NCI-H82 treated with DMSO at 0.1 percent for 48 hours (cell line): ENCODE data around the gene DCP1B.

Source experiments
- DNase-seq: peaks from one replicate; lab custom pipeline; 2025; ENCODE audit not compliant: unreplicated experiment; lab: John Stamatoyannopoulos, UW

The DCP1B gene

DNA sequence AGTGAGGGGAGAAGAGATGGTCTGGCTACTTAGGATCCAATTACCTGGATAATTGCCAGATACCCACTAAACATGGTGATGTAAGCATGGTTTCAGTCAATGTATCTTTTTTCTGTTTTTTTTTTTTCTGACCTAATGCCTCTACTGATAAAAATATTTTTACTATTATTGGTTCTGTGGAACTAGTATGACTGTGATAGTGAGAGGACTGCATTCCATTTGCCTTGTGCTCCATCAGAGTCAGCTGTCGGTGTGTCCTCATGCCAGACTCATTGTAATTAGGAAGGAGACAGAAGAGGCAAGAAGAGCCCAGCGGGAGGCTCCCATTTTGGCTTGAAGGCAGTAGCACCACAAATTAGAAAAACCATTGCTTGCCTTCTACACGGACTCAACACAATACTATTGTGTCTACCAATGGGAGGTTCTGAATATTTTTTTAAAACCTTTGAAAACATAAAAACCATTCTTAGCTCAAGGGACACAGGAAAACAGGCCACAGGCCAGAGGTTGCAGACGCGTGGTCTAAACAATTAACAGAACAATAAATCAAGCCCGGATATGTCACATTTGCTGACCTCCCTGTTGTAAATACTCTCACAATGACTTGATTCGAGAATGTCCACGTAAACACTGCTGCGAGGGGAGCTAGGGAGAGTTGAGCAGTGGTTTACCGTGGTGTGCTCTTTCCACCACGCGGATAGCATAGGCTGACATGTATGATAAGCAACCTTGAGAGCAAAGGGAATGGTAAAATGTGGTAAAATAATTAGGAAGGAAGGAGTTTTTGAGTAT, 13.5 kb upstream of the DCP1B start:
- no peak for DNase-seq

DNA sequence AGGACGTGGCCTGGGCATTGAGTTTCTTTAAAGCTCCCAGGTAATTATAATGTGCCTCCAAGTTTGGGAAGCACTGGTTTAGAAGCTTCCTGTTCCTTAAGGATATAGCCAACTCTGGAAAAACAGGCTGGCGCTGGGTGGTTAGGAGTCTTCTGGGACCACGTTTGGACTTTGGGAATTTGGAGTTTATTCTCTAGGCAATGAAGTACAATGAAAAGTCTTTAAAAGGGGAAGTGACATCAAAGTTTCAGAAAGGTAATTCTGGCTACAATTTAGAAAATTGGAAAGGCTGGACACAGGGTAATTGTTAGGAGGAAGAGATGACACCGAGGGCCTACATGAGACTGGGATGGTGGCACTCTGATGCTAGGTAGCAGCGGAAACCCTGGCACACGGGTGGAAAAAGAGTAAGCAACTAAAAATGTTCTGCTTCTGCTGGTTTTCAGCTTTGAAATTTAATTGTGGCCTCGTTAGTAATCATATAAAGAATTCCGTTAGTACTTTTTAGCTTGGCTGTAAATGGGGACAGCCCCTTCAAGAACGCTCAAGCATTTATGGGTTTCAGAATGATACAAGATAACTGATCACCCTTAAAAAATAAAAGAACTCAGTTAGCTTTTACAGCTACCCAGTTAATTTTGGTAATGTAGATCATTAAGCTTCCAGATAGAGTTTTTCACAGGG, 12.7 kb upstream of the DCP1B start:
- no peak for DNase-seq

DNA sequence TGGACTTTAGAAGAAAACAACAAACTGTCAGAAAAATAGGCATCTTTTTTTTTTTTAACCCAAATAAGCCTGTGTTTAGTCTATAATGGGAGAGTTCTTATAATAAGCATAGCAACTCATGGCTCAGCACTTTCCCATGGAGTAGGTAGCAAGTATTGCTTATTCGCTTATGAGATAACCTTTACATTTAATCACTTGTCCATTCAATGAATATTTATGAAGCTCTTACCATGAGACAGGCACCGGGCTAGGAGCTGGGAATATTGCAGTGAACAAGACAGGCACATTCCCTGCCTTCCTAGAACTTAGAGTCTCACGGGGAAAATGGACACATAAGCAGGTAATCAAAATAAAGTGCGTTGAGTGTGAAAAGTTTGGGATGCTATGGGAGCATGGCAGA, 10.0 kb upstream of the DCP1B start:
- DNase-seq, result no peak

DNA sequence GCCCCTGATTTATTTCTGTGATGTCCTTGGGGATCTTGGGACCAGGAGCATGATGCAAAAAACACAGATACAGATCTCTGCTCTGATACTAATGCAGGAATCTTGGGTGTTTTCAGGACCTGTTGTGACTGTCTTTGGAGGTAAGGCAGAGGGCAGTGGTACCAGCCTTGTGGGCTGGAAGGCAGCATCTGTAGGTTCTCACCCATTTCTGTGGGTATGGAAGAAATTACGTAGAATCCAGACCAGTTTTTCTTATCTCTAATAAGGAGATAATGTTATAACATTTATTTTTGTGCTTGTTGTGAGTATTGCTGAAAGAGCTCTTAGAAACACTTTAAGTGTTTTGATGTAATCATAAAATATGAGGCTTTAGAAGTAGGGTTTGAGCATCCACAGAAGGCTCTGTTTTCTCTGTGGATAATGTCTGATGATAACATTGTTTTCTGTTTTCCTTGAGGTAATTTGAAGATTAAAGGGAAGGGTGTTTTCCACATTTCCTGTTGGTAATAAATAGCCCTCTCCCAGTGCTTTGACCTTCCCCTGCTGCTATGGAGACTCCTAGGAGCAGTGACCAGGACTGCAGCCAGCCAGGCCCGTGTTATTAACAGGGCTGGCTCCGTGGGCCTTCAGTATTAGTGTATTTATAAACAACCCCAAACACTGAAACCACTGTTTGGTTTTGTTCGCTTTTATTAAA, 9.4 kb upstream of the DCP1B start:
- no peak for DNase-seq

DNA sequence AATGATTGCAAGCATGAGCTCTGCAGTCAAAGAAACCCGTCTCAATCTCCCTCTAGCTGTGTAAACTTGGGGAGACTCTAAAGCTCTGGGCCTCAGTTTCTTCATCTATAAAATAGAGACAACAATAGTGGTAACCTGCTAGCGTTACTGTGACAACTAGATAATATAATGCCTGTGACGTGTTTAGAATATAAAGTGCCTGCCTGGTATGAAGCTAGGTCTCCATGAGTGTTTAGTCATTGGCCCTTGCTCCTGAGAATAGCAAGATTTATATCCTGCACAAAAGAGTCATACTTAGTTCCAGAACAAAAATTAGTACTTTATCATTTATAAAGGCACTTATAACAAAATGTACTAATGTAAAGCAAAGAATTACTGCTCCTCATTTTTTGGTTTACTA, 8.8 kb upstream of the DCP1B start:
- no peak for DNase-seq

DNA sequence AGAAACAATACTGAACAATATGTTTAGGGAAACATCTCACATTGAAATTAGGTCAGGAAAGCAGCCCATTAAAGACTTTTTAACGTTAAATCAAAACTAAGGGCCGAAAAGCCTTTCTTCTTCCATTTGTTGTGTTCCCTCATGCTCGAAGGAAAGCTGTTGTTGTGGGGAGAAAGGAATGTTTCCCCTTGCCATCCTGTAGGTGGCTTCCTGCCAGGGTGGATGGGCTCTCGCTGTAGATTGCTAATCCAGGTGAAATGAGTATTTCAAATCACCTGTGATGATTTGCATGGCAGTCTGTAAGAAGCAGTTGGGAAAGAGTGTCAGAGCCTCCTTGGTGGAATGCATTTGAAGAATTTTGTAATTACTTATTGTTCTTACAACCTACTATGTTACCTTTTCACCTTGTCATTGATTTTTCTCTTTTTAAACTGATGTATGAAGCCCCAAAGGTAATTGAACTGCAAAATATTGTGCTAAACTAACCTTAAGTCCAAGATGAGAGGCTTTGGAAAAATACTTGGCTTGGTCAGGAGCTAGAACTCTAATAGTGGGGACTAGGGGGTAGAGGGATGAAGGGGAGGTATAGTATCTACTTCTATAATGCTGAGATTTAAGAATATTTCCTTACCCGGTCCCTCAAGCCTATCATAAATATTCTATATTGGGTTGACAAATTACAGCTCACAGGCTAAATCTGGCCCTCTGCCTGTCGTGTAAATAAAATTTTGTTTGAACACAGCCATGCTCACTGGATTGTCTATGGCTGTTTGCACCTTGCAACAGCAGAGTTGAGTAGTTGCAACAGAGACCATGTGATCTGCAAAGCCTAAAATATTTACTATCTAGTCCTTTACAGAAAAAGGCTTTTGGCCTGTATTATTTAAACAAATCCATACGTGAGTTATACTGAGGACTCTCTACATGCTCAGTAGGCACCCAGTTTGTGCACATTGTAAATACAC, 7.7 kb upstream of the DCP1B start:
- DNase-seq, result no peak

DNA sequence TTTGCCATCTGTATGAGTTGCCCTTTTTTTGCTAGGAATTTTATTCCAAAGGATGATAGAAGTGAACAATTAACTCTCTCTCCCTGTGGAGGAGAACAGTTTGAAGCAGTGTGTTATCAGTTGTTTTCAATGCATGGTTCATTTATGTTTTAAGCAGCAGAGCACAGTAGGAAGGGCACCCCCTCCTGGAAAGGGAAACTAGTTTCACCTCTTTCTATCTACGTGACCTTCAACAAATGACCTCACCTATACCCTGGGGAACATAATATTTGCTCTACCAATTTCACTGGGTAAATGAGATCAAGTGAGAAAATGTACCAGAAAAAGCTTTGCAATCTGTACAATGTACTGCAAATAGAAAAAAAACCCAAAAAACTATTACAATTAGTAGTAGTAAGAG, 5.4 kb upstream of the DCP1B start:
- DNase-seq, result no peak

DNA sequence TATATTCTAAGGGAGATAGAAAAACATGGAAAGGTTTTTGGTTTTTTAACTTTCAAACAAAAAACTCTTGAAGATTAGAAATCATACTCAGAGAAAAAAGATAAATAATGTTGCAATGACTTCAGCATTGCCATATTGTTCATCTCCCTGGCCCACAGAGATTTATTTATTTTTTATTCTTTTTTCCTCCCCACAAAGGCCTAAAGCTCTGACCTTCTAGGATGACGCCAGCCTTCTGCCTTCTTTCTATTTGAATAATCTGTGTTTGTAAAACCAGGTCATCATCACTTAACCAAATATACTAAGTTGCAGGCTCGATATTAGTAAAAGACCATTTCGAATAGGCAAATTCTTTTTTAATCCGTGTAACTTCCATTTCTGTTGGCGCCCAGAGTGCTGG, 4.4 kb upstream of the DCP1B start:
- no peak for DNase-seq

DNA sequence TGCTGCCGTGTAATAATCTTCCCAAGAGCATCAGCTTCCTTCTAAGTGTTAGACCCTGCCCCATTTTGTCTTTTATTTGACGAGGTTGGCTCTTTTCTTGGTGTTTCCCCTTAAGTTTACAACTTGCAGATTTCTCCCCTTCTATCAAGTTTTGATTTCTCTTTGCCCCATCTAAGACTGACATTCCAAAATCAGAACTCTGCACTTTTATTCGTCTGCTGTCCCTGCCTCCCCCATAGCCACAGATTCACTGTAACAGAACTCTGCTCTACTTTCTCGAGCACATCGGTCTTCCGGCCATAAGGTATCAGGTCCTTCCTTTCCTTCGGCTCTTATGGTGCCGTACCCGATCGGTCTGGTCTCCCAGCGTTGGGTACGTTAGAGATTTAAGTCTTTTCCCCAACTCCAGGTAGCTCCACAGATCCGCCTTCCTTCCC, 563 bp downstream of the DCP1B start:
- DNase-seq, result no peak

DNA sequence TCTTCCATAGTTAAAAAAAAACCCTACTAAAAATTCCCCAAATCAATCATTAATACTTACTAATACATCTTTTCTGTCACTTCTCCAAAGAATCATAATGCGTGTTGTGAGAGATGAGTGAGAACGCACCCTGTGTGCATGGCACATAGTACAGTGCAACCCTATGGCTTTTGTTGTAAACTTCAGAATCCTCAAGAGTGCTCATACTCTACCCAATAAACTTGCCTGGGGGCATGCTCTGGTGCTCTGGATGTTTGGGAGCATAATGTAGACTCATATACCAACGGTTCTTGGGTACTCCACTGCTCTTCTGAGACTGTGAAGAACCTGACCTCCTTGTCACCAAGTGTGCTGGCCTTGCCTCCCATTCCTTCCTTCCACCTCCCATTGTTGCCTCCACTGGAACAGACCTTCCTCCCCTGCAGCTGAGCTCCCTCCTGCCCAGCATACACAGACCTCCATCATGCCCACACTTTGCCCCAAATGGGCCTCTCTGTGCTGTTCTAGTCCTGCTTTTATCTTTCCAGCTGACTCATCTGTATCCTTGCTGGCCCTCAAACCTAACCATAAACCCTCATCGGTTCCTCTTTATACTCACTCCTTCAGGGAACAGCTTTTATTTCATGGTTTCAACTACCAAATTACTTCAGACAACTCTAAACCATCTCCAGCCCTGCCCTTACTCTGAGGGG, 8.9 kb downstream of the DCP1B start:
- DNase-seq, result no peak

DNA sequence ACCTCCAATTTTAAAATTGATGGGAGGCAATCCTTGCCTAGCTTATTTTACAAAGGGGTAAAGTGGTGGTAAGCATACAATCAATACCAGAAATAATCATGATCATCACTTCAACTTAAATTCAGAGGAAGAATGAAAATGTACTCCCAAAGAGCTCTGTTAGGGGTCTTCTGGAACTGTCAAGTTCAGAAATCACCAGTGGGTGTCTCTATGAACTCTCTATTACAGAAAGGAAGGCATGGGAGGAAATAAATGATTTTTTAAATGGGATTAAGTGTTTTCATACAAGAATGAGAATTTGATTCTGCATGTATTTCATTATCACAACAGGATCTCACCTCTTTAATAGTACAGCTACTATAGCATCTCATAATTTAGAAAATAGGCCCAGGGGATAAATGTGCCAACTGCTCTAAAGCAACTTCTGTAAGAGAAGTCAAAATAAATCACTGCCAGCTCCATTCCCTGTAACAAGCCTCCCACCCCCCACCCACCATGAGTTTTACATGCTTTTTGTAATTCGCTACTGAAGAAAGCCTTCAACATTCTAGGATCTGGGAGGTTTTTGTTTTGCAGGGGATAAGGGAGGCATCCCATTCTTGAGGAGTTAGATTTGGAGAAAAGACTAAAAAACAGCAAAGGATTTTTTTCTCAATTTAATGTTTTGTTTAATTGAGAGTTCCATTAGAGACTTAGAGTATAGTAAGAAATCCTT, 9.7 kb downstream of the DCP1B start:
- DNase-seq, result no peak

DNA sequence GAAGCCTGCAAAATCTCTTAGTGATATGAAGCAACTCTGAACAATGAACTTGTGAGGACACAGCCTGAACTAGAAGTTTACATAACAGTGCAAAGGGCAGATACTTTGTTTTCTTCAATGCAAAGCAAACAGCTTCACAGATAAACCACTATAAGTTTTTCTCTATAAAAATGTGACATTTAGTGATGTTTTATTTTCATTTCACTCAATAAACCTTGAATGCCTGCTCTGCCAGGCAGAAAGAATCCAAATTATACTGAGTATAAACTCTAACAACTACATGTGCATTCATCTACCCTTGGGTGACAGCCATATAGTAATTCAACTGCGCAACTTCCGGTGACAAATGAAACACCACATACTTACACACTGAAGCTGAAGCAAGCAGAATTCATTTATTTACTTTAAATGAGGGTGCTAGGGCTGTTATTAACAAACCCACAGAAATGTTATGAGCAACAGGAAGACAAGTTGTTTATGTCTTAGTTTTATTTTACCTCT, 10.3 kb downstream of the DCP1B start:
- DNase-seq, result no peak

DNA sequence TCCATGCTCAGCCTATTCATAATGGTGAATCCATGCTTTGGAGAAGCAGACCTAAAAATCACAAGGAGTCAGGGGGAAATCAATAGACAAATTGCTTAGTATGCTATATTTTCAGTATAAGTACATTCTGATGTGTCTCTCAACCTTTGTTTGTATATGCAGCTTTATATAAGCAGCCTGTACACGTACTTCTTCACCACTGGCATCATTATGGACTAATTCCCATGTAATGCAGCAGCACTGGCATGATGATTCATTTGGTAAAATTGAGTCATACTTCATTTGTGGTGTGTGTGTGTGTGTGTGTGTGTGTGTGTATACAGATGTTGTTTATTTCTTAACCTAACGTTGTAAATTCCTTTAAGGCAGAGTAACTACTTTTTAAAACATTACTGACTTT, 10.9 kb downstream of the DCP1B start:
- no peak for DNase-seq

DNA sequence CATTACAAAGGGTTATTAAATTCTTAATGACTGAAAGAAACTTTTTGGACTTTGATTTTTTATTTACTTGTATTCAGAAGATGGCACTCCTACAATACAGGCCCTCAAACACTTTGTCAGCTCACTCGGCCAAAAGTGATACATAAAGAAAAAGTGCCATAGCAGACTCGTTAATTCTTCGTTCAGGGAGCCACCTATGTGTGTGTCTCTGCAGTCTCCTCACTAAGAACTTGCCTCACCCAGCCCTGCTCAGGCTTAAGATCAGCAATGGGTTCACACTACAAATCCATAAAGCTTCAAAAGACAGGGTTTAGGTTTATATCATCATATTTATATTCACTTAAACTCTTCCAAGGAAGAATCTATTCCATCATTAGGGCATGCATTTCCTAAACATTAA, 11.5 kb downstream of the DCP1B start:
- no peak for DNase-seq

DNA sequence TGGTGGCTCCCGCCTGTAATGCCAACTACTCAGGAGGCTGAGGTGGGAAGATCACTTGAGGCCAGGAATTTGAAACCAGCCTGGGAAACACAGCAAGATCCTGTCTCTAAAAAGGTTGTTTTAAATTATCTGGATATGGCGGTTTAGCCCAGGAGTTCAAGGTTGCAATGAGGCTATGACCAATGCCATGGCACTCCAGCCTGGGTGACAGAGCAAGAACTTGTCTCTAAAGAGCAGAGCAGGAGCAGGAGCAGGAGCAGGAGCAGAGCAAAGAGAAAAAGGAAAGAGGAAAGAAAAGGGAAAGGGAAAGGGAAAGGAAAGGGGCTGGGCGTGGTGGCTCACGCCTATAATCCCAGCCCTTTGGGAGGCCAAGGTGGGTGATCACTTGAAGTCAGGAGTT, 15.1 kb downstream of the DCP1B start:
- no peak for DNase-seq

DNA sequence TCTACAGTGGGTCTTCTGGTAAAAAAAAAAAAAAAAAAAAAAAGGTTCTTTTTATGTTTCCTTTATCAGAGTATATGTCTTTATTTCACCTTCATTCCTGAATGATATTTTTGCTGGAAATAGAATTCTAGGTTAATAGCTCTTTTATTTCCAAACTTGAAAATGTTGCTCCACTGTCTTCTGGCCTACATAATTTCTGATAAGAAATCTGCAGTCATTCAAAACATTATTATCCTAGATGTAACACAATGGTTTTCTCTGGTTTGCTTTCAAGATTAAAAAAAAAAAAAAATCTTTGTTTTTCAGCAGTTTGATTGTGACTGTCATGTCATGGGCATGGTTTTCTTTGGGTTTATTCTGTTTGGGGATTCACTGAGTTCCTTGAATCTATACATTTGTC, 19.5 kb downstream of the DCP1B start:
- no peak for DNase-seq

DNA sequence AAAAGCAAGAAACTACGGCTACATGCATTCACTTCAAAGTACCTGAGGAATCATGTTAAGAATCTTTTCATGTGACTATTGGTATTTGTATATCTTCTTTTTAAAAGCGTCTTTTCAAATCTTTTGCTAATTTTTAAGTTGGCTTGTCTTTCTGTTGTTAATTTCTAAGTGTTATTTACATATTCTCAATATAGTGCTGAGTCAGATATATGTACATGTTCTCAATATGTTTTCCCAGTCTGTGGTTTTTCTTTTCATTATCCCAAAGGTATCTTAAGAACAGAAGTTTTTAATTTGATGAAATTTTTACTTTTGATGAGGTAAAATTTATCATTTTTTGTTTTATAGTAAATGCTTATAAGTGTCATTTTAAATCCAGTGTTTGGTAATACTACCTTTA, 24.0 kb downstream of the DCP1B start:
- no peak for DNase-seq

DNA sequence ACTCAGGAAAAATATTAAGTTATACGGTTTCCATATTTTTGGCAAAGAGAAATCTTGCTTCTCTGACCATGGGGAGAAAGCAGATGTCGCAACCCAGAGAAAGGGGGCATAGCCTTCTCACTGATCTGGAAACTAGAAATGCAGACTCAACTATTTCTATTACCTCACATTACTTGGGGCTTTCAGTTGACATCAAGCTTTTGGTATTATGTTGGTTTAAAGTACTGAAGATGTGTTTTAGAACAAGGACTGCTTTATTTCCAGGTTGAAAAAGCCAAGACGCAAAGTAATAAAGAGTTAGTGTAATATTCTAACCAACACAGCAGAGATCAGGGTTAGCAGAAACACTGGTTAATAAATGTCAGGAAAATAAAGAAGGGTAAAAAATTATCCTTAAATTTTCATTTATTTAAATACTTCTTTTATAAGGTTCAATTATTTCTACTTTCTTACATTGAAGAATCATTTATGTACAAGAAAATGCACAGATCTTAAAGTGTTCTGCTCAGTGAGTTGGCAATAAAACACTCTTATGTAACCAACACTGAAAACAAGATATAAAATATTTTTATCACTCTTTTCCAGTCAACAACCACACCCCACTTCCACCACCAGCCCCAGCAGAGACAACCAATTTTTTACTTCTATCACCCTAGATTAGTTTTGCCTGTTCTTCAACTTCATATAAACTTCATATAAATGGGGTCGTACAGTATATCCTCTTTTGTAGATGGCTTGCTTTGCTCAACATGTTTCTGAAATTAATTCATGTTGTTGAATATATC, 26.0 kb downstream of the DCP1B start:
- DNase-seq, result no peak

DNA sequence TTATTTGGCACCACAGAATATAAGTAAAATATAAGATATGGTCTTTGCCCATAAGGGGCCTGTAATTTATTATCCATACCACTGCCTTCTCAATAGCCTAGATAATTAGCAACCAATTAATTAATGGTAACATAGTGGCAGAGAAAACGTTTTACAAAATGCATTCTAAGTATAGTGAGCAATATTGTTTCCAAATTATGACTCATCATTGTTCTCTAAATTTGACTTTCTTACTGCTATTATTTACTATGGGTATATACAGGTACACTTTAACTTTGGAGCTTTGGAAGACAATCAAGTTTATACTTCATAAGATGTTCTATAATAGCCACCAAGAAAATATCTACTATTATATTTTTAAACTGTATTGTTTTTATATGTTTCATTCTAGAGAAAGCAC, 26.7 kb downstream of the DCP1B start:
- no peak for DNase-seq
